ENCODE measurements around the gene SPACA9.

SPACA9 gene

DNA sequence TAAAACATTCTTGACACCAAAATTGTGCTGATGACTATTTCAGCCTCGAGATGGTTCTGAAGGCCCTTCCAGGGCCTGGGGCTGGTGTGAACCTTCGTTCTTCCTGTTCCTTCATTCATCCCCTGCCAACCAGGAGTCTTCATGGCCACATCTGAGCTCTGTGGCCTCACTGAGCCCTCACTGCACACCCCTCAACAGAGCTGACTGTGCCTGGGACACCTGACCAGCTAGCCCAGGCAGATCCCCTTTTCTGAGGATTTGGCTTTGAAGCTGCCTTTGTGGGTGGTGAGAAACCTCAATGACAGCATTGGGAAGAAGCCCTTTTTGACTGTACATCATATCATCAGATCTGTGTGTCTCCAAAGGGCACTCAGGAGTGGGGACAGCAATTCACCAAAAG lies 14.4 kb upstream of the SPACA9 start:
- no peak for DNase-seq

DNA sequence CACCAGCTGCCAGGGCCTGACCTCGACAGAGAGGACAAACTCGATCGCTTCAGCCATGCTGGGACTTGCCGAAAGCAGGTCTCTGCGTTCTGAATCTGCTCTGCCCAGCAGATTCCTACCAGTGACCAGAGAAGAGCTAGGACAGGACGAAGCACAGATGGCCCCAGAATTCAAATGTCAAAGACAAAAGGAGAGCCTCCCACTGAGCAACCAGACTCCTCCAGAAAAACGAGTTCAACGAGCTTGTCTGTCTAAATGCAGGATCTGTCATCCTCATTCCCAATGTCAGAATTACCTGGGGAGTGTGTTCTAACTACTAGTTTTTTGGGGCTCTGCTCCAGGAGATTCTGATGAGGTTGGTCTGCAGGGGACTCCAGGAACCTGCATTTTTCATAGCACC lies 14.0 kb upstream of the SPACA9 start:
- DNase-seq: no peak

DNA sequence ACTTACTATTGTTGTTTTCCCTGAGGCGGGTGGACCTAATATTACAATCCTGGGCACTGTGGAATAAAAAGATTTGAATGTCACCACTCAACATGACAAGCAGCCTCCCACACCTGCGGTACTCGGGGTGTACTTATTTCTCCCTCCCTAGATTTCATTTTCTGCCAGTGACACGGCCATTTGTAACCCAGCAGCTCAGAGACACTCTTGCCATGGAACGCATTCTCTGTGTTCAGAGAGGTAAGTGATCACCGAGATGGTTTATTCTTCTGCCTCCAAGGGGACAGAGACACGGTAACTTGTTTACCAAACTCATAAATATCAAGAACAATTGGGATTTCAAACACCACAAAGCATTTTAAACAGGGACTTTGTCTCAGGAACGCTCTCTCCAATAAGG lies 11.8 kb upstream of the SPACA9 start:
- no peak for DNase-seq

DNA sequence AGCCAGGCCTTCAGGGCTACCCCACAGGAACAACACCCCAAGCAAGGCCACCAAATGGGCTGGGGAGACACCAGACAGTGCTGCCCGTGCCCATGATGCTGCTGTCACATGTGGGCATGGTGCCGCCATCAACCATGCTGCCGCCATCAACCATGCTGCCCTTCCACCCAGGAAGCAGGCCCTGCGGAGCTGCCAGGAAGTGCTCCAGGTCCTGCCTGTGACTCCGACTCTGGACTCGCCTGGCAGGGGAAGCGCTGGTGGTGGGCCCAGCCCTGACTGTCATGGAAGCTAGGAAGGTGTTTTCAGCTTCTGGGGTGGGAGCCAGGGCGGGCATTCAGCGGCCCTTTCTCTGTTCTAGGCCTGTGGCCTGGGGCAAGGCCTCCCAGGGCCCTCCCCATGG lies 9.4 kb upstream of the SPACA9 start:
- DNase-seq: no peak

DNA sequence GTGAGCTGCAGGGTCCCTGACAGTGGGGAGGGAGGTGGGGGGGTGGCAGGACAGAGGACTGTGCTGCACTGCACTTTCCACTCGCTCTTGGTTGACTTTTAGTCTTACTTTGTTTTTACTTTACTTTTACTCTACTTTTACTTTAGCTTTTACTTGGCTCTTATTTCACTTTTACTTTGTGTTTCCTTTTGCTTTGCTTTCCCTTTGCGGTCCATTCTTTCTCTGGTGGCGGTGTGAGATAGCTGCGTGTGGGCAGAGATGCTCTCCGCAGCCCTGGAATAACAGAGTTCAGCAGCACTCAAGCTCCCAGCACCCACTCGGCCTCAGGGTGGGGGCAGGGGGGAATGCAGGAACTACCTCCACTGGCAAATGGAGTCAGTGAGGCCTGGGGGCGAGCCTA lies 5.3 kb upstream of the SPACA9 start:
- no peak for DNase-seq

DNA sequence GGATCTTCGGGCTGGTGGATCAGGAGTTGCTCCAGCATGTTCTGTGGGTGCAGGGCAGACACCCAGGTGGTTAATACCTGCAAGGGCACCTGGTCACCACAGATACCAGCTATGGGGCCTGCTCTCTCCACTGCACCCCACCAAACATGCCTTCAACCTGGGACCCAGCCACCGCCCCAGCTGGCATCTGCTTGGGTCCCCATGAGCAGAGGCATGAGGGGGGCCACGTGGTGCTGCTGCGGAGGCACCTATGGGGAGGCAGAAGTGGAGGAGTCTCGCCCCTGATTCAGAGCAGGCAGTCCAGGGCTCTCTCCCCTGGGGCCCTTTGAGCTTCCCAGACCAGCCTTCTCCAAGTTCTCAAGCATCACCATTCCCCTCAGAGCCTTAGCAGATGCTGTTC lies 3.5 kb upstream of the SPACA9 start:
- no peak for DNase-seq

DNA sequence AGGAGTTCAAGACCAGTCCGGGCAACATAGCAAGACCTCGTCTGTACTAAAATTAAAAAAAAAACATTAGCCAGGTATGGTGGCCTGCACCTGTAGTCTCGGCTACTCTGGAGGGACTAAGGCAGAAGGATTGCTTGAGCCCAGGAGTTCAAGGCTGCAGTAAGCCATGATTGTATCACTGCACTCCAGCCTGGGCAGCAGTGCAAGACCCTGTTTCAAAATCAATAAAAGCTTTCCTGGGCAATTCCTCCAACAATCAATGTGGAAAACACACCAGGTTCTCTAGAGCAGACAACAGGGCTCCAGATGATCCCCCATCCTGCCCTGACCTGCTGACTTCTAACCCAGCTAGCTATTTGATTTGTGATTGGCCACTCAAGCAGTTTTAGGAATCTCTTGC lies 1.8 kb upstream of the SPACA9 start:
- DNase-seq: no peak

DNA sequence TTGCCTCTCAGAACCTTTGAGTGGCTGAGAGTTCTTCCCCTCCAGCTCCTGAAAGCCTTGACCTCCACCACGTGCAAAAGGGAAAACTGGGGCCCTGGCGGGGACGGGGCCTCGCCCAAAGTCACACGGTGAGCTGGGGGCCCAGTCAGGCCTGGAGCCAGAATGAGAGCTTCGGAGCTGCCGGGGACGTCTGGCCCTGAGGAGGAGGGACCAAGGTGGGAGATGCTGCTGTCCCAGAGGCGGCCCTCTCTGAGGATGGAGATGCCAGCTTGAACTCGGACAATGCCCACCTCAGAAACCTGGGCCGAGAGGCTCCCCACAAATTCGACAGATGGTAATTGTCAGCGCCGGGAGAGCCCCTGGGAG lies 1.3 kb upstream of the SPACA9 start:
- no peak for DNase-seq

DNA sequence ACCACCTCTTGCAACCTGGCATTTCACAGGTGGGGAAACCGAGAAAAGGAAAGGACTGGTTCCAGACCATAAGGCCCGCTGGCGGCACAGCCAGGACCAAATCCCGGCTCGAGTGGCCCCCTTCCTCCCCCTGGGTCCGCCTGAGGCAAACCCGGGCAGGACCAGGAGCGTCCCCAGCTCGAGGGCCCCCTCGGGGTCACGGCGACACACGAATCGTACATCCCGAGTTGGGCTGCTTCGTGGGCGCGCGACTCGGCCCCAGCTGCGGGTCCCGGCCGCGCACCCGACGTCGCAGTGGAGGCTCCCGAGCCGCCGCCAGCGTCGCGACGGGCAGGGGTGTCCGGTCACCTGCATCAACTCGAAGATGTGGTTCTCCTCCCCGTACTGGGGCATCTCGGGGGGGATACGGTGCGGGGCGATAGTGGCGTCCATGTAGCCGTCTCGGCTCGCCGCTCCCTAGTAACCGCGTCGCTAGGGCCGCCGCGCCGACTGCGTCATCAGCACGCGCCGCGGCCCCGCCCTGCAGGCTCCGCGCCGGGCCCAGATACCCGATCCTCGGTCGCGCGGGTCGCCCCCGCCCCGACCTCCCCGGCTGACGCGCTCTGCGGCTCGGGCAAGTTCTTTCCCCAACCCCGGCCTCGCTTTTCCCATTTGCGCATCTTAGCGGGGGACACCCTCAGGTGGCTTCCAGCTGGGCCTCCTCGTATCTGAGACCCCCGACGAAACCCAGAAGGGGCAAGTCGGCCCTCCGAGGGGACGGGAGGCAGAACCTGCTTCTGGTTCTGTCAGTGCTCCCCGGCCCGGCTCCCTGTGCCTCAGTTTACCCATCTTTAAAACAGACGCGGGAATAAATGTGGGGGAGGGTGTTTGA lies 639 bp upstream of the SPACA9 start, which contains the start of gene AK8:
TSS of gene AK8 (minus strand) at position 461 of the 871 bp plus-strand sequence. CDS start at position 432, 29 bp downstream.
- peak; percentile 64 for DNase-seq

DNA sequence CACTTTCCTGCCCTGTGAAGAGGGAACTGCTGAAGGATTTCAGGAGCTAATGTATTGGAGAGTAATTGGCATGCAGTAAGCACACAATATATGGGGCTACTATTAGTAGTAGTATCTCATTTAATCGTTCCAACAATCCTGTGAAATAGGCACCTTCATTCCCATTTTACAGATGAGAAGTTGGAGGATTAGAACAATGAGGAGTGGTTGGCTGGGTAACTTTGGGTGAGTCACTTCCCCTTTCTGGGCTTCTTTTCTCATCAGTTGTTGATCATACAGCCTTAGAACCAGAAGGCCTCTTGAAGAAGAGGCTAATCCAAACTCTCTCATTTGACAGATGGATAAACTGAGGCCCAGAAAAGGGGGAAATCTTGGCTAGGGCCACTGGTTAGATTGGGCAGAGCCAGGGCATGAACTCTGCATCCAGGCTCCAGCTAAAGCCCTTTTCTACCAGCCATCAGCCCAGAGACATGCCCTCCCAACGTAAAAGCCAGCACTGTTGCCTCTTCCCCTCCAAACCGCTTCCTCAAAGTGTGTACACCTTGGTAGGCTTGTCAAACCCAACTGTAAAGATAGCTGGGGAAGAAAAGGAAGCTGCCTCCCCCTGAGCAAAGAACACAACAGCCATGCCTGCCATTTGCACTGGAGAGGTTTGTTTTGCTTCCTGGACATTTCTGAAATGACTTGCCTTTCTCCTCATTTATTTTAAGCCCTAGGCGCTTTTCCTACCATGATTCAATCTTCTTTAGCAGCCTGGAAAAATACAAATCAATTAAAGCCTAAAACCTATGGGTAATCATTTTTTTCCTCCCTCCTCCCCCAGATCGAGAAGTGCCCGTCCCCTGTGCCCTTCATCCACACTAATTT lies 992 bp downstream of the SPACA9 start:
- no peak for DNase-seq

DNA sequence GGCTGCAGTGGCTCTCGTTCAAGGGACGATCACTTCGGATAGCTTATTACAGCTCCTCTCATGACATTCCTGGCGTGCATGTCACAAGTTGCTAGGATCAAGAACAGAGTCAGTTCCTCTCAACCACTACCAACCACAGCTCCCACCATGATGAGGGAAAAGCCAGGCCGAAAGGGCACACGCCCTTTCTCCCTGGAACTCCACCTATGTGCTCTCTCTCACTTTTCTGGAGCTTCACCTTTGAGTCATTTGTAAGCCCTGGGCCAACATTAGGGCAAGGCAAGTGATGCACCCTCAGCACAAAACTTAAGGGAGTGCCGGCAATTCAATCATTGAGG lies 1.6 kb downstream of the SPACA9 start:
- DNase-seq: no peak

DNA sequence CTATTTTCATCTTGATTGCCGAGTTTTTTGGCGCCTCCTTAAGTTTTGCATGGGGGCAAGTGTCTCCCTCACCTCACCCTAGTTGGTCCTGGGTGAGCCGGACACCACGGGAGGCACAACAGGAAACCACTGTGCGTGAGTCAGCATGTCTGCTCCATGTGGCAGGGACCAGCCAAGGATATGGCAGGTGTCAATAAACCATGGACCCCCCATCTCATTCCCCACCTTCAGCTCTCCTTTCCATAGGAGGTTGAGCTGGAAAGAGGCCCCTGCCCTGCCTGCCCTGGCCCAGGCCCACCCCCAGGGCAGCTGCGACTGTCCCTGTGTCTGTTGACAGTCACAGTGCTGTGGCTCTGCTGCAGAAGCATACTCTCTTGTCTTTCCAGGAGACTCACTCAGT lies 3.1 kb downstream of the SPACA9 start:
- no peak for DNase-seq

DNA sequence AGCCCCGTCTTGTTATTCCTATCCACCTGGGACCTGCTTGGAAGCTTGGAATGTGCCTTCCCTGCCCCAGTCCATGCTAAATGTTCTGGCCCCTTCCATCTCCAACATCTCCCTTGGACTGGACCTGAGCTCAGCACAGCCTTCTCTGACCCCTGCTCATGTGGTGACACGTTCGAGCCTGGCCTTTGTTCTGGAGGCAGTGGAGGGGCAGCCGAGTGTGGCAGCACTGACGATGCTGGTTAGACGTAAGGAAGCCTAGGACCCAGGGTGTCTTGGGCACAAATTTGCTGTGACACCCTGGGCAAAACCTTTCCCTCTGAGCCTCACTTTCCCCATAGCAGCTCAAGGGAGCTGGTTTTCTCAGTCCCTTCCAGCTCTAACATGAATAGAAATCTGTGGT lies 3.9 kb downstream of the SPACA9 start:
- no peak for DNase-seq

DNA sequence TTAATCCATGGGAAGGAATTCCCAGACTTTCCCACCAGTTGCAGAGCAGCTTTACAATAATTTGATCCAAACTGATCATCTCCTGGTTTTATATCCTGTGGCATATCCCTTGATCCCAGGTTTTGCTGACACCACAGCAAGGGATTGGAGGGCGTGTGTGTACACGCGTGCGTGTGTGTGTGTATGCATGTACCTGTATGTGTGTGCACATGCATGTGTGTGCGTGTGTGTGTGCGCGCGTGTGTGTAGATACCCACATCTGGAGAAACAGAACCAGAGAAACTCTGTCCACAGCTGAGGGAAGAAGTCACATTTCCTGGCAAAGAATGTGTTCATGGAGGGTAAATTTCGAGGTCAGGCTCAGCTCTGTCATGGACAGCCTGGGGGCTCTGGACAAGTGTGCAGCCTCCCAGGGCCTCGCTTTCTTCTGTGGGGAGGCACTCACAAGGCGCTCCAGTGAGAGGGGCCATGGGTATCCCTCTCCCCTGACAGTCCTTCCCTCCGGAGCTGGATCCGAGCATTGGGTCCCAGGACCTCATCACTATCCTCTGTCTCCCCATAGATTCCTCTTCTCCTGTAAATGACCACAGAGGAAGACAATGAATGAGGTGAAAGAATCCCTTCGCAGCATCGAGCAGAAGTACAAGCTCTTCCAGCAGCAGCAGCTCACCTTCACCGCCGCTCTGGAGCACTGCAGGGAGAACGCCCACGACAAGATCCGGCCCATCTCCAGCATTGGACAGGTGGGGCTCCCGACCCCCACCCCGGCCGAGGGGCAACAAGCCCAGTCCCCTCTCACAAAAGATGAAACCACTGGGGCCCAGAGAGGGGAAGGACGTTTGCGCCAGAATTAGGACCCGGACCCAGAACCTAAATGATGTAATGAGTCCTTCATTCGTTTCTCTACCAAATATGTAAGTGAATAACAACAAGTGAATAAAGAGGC lies 4.9 kb downstream of the SPACA9 start:
- no peak for DNase-seq

DNA sequence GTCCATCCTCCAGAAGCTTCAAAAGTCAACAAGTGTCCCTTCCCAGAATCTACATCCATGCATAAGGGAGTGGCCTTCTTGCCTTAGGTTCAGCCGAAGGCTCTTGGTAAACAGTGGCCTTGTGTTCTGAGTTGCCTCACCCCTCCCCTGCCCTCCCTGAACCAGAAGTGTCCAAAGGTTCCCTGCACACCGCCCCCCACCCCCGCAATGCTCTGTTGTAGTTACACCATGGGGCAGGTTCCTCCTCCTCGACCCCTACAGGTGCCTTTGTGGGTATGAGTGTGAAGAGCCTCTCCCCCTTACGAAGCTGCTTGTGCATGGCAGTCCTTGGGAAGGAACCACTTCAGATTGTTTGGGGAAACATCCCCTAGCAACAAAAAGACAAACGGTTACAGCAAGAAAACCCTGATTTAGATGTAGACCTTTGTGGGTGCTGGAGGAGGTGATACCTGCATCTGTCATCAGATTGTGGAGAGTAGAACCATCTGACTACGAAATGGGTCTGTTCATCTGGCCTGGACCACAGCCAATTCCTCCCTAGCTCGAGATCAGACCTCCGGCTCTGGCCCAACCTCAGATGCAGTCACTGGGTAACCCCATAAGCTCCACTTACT lies 7.1 kb downstream of the SPACA9 start:
- DNase-seq: no peak

DNA sequence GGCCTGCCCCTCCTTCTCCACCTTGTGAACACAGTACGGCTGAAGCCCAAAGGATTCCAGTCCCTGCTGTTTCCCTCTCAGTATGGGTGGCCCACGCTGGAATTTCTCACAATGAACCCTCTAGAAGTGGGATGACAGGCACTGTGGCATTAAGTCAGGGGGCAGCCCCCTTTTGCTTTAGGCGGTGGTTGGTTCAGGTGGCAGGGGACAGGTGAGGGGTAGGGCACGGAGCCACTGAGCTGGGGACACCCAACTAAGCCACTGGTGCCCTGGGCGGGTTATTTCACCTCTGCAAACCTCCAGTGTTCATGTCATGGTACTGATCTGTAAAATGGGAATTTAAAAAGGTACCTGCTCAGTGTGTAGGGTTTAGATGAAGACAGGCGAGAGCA lies 7.6 kb downstream of the SPACA9 start:
- DNase-seq: no peak

DNA sequence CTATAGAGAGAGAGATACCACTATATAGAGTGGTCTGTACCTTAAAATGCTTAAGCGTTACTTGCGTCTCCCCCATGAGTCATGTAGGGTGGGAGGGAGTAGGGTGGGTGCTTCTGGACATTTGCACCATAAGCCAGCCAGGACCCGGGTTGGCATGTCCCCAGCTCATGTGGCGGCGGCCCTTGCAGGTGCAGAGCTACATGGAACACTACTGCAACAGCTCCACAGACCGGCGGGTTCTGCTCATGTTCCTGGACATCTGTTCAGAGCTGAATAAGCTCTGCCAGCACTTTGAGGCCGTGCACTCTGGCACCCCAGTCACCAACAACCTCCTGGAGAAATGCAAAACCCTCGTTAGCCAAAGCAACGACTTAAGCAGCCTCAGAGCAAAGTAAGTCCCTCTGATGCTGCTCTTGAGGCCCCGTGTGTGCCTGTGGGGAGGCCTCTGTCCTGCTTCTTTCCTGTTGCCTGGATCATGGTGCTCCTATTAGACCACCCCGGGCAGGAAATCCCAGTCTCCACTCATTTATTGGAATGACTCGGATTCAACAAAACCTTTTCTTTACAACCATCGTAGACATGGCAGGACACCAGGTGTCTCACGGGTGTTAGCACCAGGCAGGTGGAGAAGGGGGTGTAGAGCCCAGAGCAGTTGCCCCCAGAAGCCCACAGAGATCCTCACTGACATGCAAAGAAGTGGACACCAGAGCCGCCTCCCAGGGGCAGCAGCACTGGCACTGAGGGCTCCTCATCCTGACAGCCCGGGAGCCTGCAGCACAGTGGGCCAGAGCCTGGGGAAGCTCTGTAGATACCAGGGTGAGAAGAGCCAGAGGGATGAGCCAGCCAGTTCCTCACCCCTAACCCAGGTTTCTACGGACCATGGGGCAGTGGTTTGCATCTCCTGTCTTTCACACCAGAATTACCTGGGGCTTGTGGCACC lies 8.8 kb downstream of the SPACA9 start:
- no peak for DNase-seq

DNA sequence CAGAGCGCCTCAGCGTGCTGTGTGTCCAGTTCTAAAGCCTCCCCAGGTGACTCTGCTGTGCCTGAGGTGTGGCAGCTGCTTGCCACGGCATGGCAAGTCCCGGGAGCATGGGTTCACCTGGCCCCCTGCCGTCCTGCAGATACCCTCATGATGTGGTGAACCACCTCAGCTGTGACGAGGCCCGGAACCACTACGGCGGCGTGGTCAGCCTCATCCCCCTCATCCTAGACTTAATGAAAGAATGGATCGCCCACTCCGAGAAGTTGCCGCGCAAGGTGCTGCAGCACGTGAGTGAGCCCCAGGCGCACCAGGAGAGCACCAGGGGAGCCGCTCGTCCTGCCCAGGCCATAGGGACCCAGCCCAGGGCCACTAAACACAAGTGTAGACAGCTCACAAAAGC lies 9.5 kb downstream of the SPACA9 start:
- no peak for DNase-seq

DNA sequence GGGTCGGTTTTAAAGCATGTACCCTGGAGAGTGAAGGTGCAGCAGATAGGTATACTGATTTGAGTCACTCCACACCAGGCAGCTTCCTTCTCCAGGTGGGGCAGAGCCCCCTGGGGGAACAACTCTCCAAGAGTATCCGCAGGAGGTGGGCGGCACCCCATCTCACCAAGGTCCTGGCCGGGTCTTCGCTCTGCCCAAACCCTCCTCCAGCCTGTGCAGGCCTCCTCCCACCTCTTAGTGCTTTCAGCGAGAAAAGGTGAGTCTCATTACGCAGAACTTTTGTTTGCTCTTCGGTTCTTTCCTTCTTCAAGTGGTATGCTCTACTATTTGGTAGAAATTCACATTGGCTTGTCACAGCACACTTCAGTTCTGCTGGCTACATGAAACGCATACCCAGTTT lies 13.7 kb downstream of the SPACA9 start:
- DNase-seq: no peak

DNA sequence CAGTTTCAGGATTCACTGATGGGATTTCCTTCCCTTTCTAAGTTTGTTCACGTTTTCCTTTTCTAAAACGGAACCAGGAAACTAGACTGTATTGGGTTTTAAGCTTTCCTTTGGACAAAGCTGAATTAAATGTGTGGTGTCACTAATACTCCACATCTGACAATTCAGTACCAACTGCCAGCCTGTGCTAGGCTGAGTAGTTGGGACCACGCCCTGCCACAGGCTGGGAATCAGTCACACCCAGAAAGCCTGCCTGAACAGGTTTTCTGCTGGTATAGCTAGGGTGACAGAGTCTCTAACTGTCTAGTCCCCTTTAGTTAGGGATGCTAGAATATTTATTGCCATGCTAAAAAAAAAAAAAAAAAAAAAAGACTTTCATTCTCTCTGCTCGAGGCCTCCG lies 15.6 kb downstream of the SPACA9 start:
- no peak for DNase-seq
